ENCODE measurements around the gene DCDC2C.

The DCDC2C gene

DNA sequence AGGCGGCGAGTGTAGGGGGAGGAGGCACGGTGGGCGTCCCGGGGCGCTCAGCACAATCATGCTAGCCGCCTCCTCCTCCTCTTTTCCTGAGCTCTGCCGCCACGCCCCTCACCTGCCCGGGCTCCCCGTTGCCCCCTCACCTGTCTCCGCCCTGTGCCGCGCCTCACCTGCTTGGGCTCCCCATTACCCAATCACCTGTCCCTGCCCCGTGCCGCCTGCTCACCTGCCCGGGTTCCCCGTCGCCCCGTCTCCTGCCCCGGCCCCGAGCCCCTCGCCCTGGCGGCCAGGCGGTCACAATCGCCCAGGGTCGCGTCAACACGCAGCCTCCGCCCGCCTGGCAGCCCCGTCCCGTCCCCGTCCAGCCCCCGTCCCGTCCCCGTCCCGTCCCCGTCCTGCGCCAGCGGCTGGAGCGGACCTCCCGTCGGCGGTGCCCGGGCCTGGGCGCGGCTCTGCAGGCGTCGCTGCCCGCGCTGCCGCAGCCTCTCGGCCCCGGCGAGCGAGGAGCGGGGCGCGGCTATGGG, at the start of gene DCDC2C:
TSS of gene DCDC2C (plus strand) at position 340 of the 521 bp plus-strand sequence. CDS start at position 517, 177 bp downstream.
- no peak within 1 kb of the TSS for H3K4me3 ChIP-seq (ENCODE audit: control insufficient read depth, low read depth, low read length)
- no peak for DNase-seq (ENCODE audit: low read depth)
- TF ChIP-seq CTCF (IDR thresholded peaks at IDR 0.05; ENCODE audit: control insufficient read depth, insufficient read depth, low read depth, low read length, missing control alignments): no peak

DNA sequence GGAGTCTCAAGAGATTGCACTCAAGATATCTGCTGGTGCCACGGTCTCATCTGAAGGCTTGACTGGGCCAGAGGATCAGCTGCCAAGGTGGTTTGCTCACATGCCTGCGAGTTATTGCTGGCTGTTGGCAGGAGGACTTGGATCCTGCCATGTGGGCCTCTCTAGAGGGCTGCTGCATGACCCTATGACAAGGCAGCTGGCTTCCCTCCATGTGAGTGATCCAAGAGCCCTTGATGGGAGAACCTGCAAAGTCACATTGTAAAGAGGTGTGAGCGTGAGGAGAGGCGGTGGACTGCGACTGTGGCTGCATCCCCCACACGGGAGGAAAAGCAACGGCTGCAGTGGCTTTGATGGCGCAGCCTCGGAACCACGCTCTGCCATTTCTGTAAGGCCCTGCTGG, 49.4 kb upstream of the DCDC2C start:
- no peak for TF ChIP-seq CTCF (IDR thresholded peaks at IDR 0.05; ENCODE audit: control insufficient read depth, insufficient read depth, low read depth, low read length, missing control alignments)
- H3K4me3 ChIP-seq (ENCODE audit: control insufficient read depth, low read depth, low read length): no peak overlapping the region
- no peak for DNase-seq (ENCODE audit: low read depth)

- DNase-seq (ENCODE audit: low read depth): no peak
- H3K4me3 ChIP-seq (ENCODE audit: control insufficient read depth, low read depth, low read length): no peak overlapping the region
- TF ChIP-seq CTCF (IDR thresholded peaks at IDR 0.05; ENCODE audit: control insufficient read depth, insufficient read depth, low read depth, low read length, missing control alignments): no peak
Observed at GRCh38 chr2:3654531-3655225, 48.7 kb upstream of the DCDC2C start.

DNA sequence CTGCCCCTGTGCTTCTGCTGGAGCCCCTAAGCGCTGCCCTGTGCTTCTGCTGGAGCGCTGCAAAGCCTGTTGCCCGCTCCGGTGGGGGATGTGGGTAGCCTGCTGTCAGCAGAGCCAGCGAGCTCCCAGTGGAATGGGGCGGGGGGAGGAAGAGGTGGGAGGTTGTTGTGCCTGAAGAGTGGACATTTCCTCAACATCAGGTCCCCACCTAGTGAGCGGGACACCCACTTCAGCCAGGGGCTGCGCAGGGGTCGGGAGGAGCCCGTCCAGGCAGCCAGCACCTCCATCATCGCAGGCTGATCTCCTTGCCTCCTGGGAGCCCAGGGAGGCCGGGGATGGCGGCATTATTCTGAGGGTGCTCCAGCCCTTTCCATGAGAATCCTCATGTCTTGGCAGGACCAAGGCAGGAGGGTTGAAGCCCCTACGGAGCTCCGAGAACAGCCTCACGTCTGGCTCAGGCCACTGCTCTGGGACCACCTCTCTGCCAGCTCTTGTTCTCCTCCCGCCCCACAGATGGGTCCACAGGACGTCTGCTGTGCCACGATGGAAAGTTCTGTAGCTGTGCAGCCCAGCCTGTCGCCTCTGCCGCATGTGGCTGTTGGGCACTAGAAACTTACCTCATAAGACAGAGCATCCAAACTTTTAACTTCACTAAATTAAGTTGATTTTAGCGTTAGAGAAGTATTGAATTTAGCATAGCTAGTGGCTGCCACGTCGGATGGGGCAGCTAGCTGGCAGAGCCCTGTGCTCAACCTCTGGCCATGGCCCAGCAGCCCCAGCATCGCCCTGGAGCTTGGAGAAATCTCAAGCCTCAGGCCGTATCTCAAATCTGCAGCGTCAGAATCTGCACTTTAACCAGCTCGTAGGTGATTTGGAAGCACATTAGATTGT, 47.3 kb upstream of the DCDC2C start:
- no peak for DNase-seq (ENCODE audit: low read depth)
- no peak for TF ChIP-seq CTCF (IDR thresholded peaks at IDR 0.05; ENCODE audit: control insufficient read depth, insufficient read depth, low read depth, low read length, missing control alignments)
- H3K4me3 ChIP-seq (ENCODE audit: control insufficient read depth, low read depth, low read length): no peak overlapping the region

DNA sequence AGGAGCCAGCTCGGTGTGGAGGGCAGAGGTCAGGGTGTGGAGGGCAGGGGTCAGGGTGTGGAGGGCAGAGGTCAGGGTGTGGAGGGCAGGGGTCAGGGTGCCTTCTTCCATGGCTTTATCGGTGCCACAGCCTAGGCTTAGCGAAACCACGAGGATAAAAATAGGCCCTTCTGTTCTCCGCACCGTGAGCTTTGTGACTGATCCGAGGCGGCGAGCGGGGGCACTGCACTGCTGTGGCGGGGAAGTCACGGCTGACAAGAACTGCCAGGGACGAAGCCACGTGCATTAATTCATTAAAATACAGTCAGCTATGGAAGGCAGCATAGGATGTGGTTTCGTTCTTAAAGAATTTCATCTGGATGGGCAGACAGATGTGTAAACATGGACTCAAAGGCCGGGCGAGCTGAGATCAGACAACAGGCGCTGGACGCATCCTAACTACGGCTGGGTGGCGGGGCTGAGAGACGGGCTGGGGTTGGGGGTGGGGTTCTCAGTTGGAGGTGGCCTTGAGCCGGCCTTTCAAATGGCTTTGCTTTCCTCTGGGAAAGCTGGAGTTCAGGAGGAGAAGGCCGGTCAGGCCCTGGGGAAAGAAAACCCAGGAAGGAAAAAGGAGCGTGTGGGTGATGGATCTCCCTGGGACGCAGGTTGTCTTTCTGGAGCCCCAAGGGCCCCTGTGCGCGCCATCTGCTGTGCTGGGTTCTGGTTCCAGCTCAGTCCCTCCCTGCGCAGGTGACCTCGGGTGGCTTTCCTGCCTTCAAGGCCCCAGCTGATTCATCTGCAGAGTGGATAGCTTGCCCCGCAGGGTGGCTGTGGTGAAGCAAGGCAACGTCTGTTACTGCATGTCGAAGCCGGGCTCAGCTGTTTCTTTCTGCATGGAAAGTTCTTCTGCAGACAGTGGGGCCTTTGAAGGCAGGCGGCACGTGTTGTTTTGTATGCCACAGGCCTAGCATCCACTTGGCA, 46.3 kb upstream of the DCDC2C start:
- no peak for TF ChIP-seq CTCF (IDR thresholded peaks at IDR 0.05; ENCODE audit: control insufficient read depth, insufficient read depth, low read depth, low read length, missing control alignments)
- no peak for DNase-seq (ENCODE audit: low read depth)
- H3K4me3 ChIP-seq (ENCODE audit: control insufficient read depth, low read depth, low read length): no peak overlapping the region

GRCh38 chr2:3657881-3658280, 45.5 kb upstream of the DCDC2C start, which contains the start of gene ALLC:
ALLC (plus strand) TSS chr2:3658200; CDS start chr2:3671158, 12,958 bp downstream.
- H3K4me3 ChIP-seq (ENCODE audit: control insufficient read depth, low read depth, low read length): no peak within 1 kb of the TSS
- no peak for TF ChIP-seq CTCF (IDR thresholded peaks at IDR 0.05; ENCODE audit: control insufficient read depth, insufficient read depth, low read depth, low read length, missing control alignments)

More at GRCh38 chr2:3657881-3658280, 45.5 kb upstream of the DCDC2C start, which contains the start of gene ALLC:
- DNase-seq (ENCODE audit: low read depth): no peak

Data from AG09309 (cell line).